Aorta (tissue), 5 donors: ENCODE data around the gene KRTAP4-11. TPM values are rescaled to one million over a fixed set of nuclear protein-coding genes. Genes with fewer than 3 reads are reported as not detected.
"Not testable (repeated sequence)": the region's sequence is repeated elsewhere in the genome, so short reads cannot be mapped to it uniquely, and the experiment has no call there.

Experiments used
- ATAC-seq: fragments of 200-7000 bp; cut with Tn5 transposase; one replicate; pipeline ENCODE4 v1.9.1; 2022; ENCODE audit warnings: moderate library complexity; ENCODE audit not compliant: low FRiP score
- DNase-seq, 2 donors: peaks; one replicate each; pipeline ENCODE4 v3.0.0-alpha.2; 2020
- H3K27ac ChIP-seq, 2 donors: one replicate each; pipeline ENCODE4 v1.5.1; 2013; ENCODE audit warnings: low read length in 2 of 2, mild to moderate bottlenecking in 2 of 2, moderate library complexity in 2 of 2, control low read depth in 1 of 2, inconsistent platforms in 1 of 2, low read depth in 1 of 2
- H3K27me3 ChIP-seq, 2 donors: one replicate each; pipeline ENCODE4 v1.6.1; 2013; ENCODE audit warnings: control low read depth in 1 of 2, low read length in 1 of 2, mild to moderate bottlenecking in 1 of 2, moderate library complexity in 1 of 2; ENCODE audit not compliant: insufficient read depth in 2 of 2, control insufficient read depth in 1 of 2
- H3K36me3 ChIP-seq, 2 donors: one replicate each; pipeline ENCODE4 v1.6.1; 2013; ENCODE audit warnings: control low read depth in 1 of 2, low read length in 1 of 2, mild to moderate bottlenecking in 1 of 2; ENCODE audit not compliant: insufficient read depth in 2 of 2, control insufficient read depth in 1 of 2
- H3K4me1 ChIP-seq, 2 donors: one replicate each; pipeline ENCODE4 v1.6.1; 2013; ENCODE audit warnings: low read length in 2 of 2, control low read depth in 1 of 2, mild to moderate bottlenecking in 1 of 2, moderate library complexity in 1 of 2; ENCODE audit not compliant: insufficient read depth in 2 of 2, control insufficient read depth in 1 of 2
- H3K4me3 ChIP-seq, 2 donors: one replicate each; pipeline ENCODE4 v1.5.1; 2013; ENCODE audit warnings: low read length in 2 of 2, control low read depth in 1 of 2, mild to moderate bottlenecking in 1 of 2
- H3K9me3 ChIP-seq: one replicate; pipeline ENCODE4 v1.6.1; 2013; ENCODE audit warnings: mild to moderate bottlenecking, low read length; ENCODE audit not compliant: control insufficient read depth
- WGBS, 2 donors: extraction: QIAGEN DNeasy Blood & Tissue Kit; methylation state at CpG; one replicate each; pipeline ENCODE4 v1.1.7; 2013; 5-methylcytosine and 5-hydroxymethylcytosine counted together
- intact Hi-C, 2 donors: fragments of 100-400 bp; cut with DNase I; formaldehyde crosslinking; loops; one replicate each; pipeline versions ENCODE4 v1.14.2 to v1.15.0; 2022
- long read RNA-seq, 2 donors: library from polyadenylated mRNA; unstranded; transcript quantifications; one replicate each; pipeline ENCODE4 v2.0.0, GENCODE V29; 2020 to 2021
- polyA plus RNA-seq, 2 donors: library from polyadenylated mRNA; stranded (reverse); fragments of 200-250 nt; gene quantifications; one replicate each; pipeline ENCODE4 v1.2.3, GENCODE V29; 2013
- total RNA-seq, 2 donors: library from RNA; stranded (reverse); fragmentation: NEBNext Ultra II Directional; extraction: Animal tissue kit (Norgen Biotek cat#: 25700); gene quantifications; one replicate each; pipeline ENCODE4 v1.2.1, GENCODE V29; 2021
- donor health status: healthy with polysubstance abuse.
- donor health status: Bipolar disorder and iron deficiency.
- donor health status: DM: no; HTN: no; CAD: no.
- donor health status: DM: no; HTN: no; CAD: no.
- donor health status: DM: yes; HTN: yes; CAD: no.

Gene KRTAP4-11
- not detected for total RNA-seq
- not detected for polyA plus RNA-seq
- long read RNA-seq, donor 1, result 0 reads
- long read RNA-seq, donor 2, result 0 reads

DNA sequence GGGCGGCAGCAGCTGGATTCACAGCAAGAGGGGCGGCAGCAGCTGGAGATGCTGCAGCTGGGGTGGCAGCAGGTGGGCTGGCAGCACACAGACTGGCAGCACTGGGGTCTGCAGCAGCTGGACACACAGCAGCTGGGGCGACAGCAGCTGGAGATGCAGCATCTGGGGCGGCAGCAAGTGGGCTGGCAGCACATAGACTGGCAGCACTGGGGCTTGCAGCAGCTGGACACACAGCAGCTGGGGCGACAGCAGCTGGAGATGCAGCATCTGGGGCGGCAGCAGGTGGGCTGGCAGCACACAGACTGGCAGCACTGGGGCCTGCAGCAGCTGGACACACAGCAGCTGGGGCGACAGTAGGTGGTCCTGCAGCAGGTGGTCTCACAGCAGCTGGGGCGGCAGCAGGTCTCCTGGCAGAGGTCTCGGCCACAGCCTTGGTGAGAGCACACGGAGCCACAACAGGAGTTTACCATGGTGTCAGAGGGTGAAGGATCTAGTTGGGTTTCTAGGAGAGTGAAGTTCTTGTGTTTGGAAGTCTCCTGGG is at the start of gene KRTAP4-11:
Gene KRTAP4-11, minus strand, starts transcription at position 528 of the 541 bp plus-strand sequence. Its CDS starts 58 bp downstream, at position 470.
- intact Hi-C loops, H3K4me1 ChIP-seq, H3K36me3 ChIP-seq, H3K27me3 ChIP-seq, H3K4me3 ChIP-seq, H3K9me3 ChIP-seq, ATAC-seq, DNase-seq, H3K27ac ChIP-seq: not testable (repeated sequence)
- 63 to 75% methylated on average over 9 to 10 of the region's 10 CpGs for WGBS, 2 donors

DNA sequence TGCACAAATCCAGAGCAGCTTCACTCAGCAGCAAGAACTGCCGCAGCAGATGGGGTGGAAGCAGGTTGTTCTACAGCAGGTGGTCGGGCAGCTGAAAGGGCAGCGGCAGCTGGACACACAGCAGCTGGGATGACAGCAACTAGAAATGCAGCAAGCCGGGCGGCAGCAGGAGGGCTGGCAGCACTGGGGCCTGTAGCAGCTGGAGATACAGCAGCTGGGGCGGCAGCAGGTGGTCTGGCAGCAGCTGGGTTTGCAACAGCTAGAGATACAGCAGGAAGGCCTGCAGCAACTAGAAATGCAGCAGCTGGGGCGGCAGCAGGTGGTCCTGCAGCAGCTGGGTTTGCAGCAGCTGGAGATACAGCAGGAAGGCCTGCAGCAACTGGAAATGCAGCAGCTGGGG is 49.4 kb upstream of the KRTAP4-11 start:
- ATAC-seq, result no peak
- Histone ChIP-seq H3K27ac (no peak overlapping the region), H3K4me1 (no peaks in the 10 kb centered on the region), H3K4me3 (no peak overlapping the region), H3K36me3 (no peaks in the 10 kb centered on the region), H3K9me3 (peaks cover 1% of the 10 kb centered on the region), H3K27me3 (no peaks in the 10 kb centered on the region)
- DNase-seq, result peak in 1 of 2 donors; percentile 21
- intact Hi-C loops, result no loop called here
- WGBS, 2 donors, result 76 to 81% methylated on average over 7 of the region's 7 CpGs

DNA sequence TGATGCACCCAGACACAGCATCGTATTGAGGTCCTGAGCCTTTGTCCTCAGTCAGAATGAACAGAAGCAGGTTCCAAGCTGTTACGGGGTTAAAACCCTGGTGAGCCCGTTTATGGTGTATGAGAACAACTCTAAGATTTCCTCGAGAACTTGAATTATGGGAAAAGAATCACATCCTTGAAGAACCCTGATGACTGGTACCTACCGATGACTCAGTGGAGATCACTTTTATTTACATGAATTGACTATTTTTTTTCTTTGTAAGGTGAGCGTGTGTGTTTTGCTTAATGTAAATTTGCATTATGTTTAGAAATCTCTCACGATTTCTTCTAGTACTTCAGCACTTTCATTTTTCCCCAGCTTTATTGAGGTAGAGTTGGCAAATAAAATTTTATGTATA is 45.7 kb upstream of the KRTAP4-11 start:
- DNase-seq (no peak), ATAC-seq (no peak)
- H3K36me3 ChIP-seq, result no peaks in the 10 kb centered on the region
- H3K27ac ChIP-seq, result no peak overlapping the region
- WGBS, 2 donors, result 65 to 71% methylated on average over 7 of the region's 7 CpGs
- H3K4me3 ChIP-seq, result no peak overlapping the region
- intact Hi-C loops, result no loop called here
- no peaks in the 10 kb centered on the region for H3K4me1 ChIP-seq
- no peaks in the 10 kb centered on the region for H3K9me3 ChIP-seq
- no peaks in the 10 kb centered on the region for H3K27me3 ChIP-seq

DNA sequence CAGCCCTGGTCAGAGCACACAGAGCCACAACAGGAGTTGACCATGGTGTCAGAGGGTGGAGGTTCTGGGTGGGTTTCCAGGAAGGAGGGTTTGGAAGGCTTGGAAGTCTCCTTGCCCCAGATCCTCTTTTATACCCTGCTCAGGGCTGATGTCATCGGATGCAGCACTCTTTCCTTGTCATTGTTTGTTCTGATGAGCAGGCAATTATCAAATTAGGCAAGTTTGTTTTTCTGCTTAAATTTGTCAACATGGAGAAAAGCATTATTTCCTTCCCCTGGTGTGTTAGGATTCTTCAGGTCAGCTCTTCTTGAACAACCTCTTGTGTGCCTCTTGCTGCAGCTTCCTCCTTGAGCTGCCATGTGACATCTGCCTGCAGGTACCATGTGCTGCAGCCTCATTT is 42.5 kb upstream of the KRTAP4-11 start, which contains the start of gene KRTAP4-4:
Gene KRTAP4-4, minus strand, starts transcription at position 101 of the 400 bp plus-strand sequence. Its CDS starts 57 bp downstream, at position 44.
- H3K27ac ChIP-seq, result no peak within 1 kb of the TSS
- intact Hi-C loops, result no loop called here
- ATAC-seq (no peak), DNase-seq (no peak)
- no peaks in the 10 kb centered on the region for H3K9me3 ChIP-seq
- 83 to 100% methylated on average over 1 of the region's 1 CpG for WGBS, 2 donors
- no peaks in the 10 kb centered on the region for H3K4me1 ChIP-seq
- H3K4me3 ChIP-seq, result no peak within 1 kb of the TSS
- no peaks in the 10 kb centered on the region for H3K36me3 ChIP-seq
- no peaks in the 10 kb centered on the region for H3K27me3 ChIP-seq

DNA sequence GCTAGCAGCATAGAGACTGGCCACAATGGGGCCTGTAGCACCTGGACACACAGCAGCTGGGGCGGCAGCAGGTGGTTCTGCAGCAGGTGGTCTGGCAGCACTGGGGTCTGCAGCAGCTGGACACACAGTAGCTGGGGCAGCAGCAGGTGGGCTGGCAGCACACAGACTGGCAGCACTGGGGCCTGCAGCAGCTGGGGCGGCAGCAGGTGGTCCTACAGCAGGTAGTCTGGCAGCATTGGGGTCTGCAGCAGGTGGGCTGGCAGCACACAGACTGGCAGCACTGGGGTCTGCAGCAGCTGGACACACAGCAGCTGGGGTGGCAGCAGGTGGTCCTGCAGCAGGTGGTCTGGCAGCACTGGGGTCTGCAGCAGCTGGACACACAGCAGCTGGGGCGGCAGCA is 42.0 kb upstream of the KRTAP4-11 start:
- DNase-seq, result peak in 1 of 2 donors; percentile 52
- ATAC-seq, H3K27me3 ChIP-seq, H3K36me3 ChIP-seq, H3K4me1 ChIP-seq, H3K9me3 ChIP-seq, intact Hi-C loops, H3K4me3 ChIP-seq, H3K27ac ChIP-seq: not testable (repeated sequence)
- WGBS, 2 donors, result 85 to 94% methylated on average over 2 to 3 of the region's 3 CpGs

DNA sequence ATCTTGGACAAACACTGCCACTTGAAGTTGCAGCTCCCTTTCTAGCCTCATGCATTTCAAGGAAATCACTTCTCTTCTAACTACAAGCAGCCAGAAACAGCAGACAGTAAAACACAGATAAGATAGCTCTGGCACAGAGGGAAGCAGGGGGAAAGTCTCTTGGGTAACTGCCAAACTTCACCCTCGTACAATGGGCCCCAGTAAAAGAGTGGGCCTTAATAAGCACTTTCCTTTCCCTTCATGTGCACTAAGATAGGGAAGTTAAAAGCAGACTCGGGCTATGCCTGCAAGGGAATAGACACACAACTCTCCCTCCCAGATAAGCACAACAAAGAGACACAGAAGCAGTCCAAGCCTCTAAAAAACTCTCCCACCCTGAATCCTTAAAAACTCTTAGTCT is 35.7 kb upstream of the KRTAP4-11 start:
- DNase-seq (no peak), ATAC-seq (no peak)
- WGBS, 2 donors, result 34 to 35% methylated on average over 2 of the region's 2 CpGs
- Histone ChIP-seq H3K27me3 (no peaks in the 10 kb centered on the region), H3K9me3 (no peaks in the 10 kb centered on the region), H3K4me3 (no peak overlapping the region), H3K36me3 (no peaks in the 10 kb centered on the region), H3K27ac (no peak overlapping the region), H3K4me1 (no peaks in the 10 kb centered on the region)
- intact Hi-C loops, result no loop called here

DNA sequence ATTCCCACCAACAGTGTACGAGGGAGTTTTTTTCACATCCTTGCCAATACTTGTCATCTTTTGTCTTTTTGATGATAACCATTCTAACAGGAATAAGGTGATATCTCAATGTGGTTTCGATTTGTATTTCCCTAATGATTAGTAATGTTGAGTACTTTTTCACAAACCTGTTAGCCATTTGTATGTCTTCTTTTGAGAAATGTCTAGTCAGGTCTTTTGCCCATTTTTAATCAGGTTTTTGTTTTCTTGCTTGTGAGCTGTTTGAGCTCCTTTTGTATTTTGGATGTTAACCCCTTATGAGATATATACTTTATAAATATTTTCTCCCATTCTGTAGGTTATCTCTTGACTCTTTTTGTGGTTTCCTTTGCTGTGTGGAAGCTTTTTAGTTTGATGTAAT is 33.4 kb upstream of the KRTAP4-11 start:
- no peaks in the 10 kb centered on the region for H3K9me3 ChIP-seq

GRCh38 chr17:41150026-41150425 is 31.9 kb upstream of the KRTAP4-11 start:
- no peak for ATAC-seq
- no peaks in the 10 kb centered on the region for H3K4me1 ChIP-seq
- DNase-seq, result no peak
- intact Hi-C loops, result no loop called here
- H3K27me3 ChIP-seq, result no peaks in the 10 kb centered on the region
- no peaks in the 10 kb centered on the region for H3K36me3 ChIP-seq
- WGBS, 2 donors, result 82% methylated on average over 4 of the region's 4 CpGs
- H3K9me3 ChIP-seq, result no peaks in the 10 kb centered on the region
- no peak overlapping the region for H3K4me3 ChIP-seq
- H3K27ac ChIP-seq, result no peak overlapping the region

More for the DNA sequence above, 33.4 kb upstream of the KRTAP4-11 start:
- no peak for ATAC-seq
- H3K4me1 ChIP-seq, result no peaks in the 10 kb centered on the region
- no peaks in the 10 kb centered on the region for H3K27me3 ChIP-seq
- 59 to 69% methylated on average over 2 of the region's 2 CpGs for WGBS, 2 donors
- intact Hi-C loops, result no loop called here
- DNase-seq, result no peak
- H3K27ac ChIP-seq, result no peak overlapping the region
- no peak overlapping the region for H3K4me3 ChIP-seq
- no peaks in the 10 kb centered on the region for H3K36me3 ChIP-seq

DNA sequence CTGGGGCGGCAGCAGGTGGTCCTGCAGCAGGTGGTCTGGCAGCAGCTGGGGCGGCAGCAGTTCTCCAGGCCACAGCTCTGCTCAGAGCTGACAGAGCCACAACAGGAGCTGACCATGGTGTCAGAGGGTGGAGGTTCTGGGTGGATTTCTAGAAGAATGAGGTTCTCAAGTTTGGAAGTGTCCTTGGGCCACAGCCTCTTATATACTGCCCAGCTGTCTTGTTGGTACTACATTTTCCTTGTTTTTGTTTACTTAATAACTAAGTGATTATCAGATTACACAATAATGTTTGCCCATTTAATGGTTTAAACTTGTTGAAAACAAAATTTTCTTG is 31.4 kb upstream of the KRTAP4-11 start, which contains the start of gene KRTAP4-5:
Gene KRTAP4-5, minus strand, starts transcription at position 174 of the 334 bp plus-strand sequence. Its CDS starts 58 bp downstream, at position 116.
- DNase-seq (no peak), ATAC-seq (no peak)
- Histone ChIP-seq H3K4me1 (no peaks in the 10 kb centered on the region), H3K36me3 (no peaks in the 10 kb centered on the region), H3K27ac (no peak within 1 kb of the TSS), H3K4me3 (no peak within 1 kb of the TSS), H3K27me3 (no peaks in the 10 kb centered on the region), H3K9me3 (no peaks in the 10 kb centered on the region)
- WGBS, 2 donors, result 43 to 44% methylated on average over 2 of the region's 2 CpGs
- intact Hi-C loops, result no loop called here
